ENCODE data around the gene DIPK2B. TPM values are rescaled to one million over a fixed set of nuclear protein-coding genes. Genes with fewer than 3 reads are reported as not detected.

Gene DIPK2B
- total and polyA plus RNA-seq, 9 of the 15 experiments (the other 6 are each of a cell fraction or from before 2014, with no cell fraction given): not detected

DNA sequence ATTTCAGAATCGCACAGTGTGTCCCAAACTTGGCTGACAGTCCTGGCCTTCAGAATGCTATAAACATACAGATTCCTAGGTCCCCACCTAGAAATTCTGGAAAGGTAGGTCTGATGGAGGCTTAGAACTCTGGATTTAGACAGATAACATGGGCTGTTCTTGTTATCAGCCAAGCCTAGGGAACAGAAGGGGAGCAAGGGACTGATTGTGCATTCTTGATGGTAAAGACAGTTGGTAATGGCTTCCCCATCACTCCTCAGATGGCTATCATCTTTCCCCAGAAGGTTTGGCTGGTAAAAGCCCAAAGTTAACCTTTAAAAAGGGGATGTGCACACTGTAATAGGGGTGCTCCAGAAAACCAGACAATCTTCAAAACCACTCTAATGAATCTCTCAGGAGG lies 35.7 kb downstream of the DIPK2B start (continued):
- TF ChIP-seq CREM (IDR thresholded peaks at IDR 0.05; ENCODE audit: low read depth) (peak; percentile 15; the same call in 1 of the 2 replicates), NCOR1 (IDR thresholded peaks at IDR 0.05) (peak; percentile 81), RCOR1 (IDR thresholded peaks at IDR 0.05; ENCODE audit: borderline replicate concordance in 1 of 2, low read depth in 2 of 2, low read length in 2 of 2) (peak in 1 of 2 experiments; percentile 63; a peak in 2 of 4 replicates), CBFA2T2 (conservative IDR thresholded peaks at IDR 0.05) (peak; percentile 84)

DNA sequence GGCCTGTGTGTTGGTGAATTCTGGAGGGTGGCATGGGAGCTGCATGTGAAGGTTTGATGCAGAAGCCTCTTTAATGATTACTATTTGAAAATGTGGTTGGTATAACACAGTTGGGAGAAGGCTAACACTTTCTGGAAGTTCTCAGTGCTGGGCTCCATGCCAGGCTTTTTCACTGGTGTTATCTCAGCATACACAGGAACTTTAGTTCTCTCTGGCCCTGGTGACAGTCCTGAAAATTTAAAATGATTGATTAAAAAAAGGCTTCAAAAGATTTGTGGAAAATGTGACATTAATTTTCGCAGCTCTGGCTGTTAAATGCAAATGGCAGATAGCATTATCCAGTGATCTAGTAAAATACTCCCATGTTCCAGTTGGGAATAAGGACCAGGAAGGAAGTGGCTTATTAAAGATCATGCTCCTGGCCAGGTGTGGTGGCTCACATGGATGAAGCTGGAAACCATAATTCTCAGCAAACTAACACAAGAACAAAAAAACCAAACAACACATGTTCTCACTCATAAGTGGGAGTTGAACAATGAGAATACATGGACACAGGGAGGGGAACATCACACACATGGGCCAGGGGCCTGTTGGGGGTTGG lies 36.6 kb downstream of the DIPK2B start:
- H3K36me3 ChIP-seq (ENCODE audit: control insufficient read depth, insufficient read depth, low read length): no peaks in the 10 kb centered on the region
- FAIRE-seq (no peak), ATAC-seq (peak; percentile 73), DNase-seq (ENCODE audit: extremely low read depth in 1 of 4, low spot score in 3 of 4) (peak in 1 of 4 experiments; percentile 57)
- H2AFZ ChIP-seq (ENCODE audit: low read depth, low read length): no peak overlapping the region
- no peaks in the 10 kb centered on the region for H4K20me1 ChIP-seq (replicated peaks; ENCODE audit: control insufficient read depth, insufficient read depth, low read length)
- 0 out of 2 replicates have a peak, but pooled peaks cover 2% of the 10 kb centered on the region for H3K9me3 ChIP-seq (replicated peaks; ENCODE audit: control insufficient read depth, insufficient read depth, low read depth, low read length)
- in situ Hi-C loops (cut with MboI) (no loop called here), intact Hi-C loops (cut with micrococcal nuclease) (no loop called here)
- no peak overlapping the region for H3K9ac ChIP-seq (ENCODE audit: insufficient read depth in 1 of 2, low read depth in 2 of 2, low read length in 2 of 2)
- H3K4me3 ChIP-seq: no peak overlapping the region
- H3K9me1 ChIP-seq (ENCODE audit: control insufficient read depth, insufficient read depth, low read length): no peaks in the 10 kb centered on the region
- ChIA-PET POLR2A (interaction anchor here (0.6 kb wide), 1 partner anchor 271 kb away, joined by 3 read pairs; no protein-coding TSS in a partner anchor), CTCF (ENCODE audit: low intra/inter-chr PET ratio) (no interaction called here)
- WGBS (ENCODE audit: insufficient coverage, low coverage, missing lambda C conversion rate): 0% methylated on average over 1 of the region's 1 CpG
- no peaks in the 10 kb centered on the region for H3K79me2 ChIP-seq (ENCODE audit: control insufficient read depth, insufficient read depth, low read length)
- no peak overlapping the region for H3K4me2 ChIP-seq (ENCODE audit: insufficient read depth, low read length)
- no peak overlapping the region for H3K27ac ChIP-seq (ENCODE audit: extremely low read depth, low read depth, low read length)
- peaks cover 0 to 23% of the 10 kb centered on the region in 2 experiments; a peak in 4 of 5 replicates for H3K4me1 ChIP-seq (replicated peaks in 1 of 2; ENCODE audit: control insufficient read depth in 2 of 2, insufficient read depth in 2 of 2, low read length in 2 of 2)
- BruUV-seq (replicated peaks): no TSS peak
- H3K27me3 ChIP-seq (ENCODE audit: control insufficient read depth in 2 of 2, insufficient read depth in 2 of 2, low read length in 2 of 2): no peaks in the 10 kb centered on the region
- TF ChIP-seq DPF2 (IDR thresholded peaks at IDR 0.05) (peak; percentile 35; the same call in 1 of the 2 replicates), ZNF197 (CRISPR knock-in tag; IDR thresholded peaks at IDR 0.05; ENCODE audit: low read depth) (no peak), ZNF134 (CRISPR knock-in tag; conservative IDR thresholded peaks at IDR 0.05) (no peak), EP300 (IDR thresholded peaks at IDR 0.05; ENCODE audit: low read length) (0 out of 2 replicates have a peak, but pooled peaks have one; percentile 21), CBFA2T3 (IDR thresholded peaks at IDR 0.05) (peak; percentile 48; the same call in 1 of the 2 replicates), PHF8 (IDR thresholded peaks at IDR 0.05; ENCODE audit: borderline replicate concordance, low read length) (no peak), ZBTB33 (CRISPR knock-in tag; IDR thresholded peaks at IDR 0.05) (no peak), ZC3H11A (IDR thresholded peaks at IDR 0.05; ENCODE audit: low read depth, low read length) (no peak), CLOCK (CRISPR knock-in tag; IDR thresholded peaks at IDR 0.05; ENCODE audit: borderline replicate concordance) (no peak), NFIC (IDR thresholded peaks at IDR 0.05) (peak; percentile 74)
- TF ChIP-seq, protein P1, sequence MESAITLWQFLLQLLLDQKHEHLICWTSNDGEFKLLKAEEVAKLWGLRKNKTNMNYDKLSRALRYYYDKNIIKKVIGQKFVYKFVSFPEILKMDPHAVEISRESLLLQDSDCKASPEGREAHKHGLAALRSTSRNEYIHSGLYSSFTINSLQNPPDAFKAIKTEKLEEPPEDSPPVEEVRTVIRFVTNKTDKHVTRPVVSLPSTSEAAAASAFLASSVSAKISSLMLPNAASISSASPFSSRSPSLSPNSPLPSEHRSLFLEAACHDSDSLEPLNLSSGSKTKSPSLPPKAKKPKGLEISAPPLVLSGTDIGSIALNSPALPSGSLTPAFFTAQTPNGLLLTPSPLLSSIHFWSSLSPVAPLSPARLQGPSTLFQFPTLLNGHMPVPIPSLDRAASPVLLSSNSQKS (CRISPR knock-in tag; IDR thresholded peaks at IDR 0.05): no peak
